ENCODE measurements around the gene PNMT.

GRCh38 chr17:39702901-39703893 lies 34.9 kb downstream of the PNMT start:
- no peak for TF ChIP-seq POLR2AphosphoS5 (IDR thresholded peaks at IDR 0.05)
- TF ChIP-seq CTCF (IDR thresholded peaks at IDR 0.05) = no peak
- TF ChIP-seq POLR2A (IDR thresholded peaks at IDR 0.05) = no peak

Data from transverse colon (tissue), 4 donors.